MCF 10A (cell line): ENCODE data around the gene GCLM. TPM values are rescaled to one million over a fixed set of nuclear protein-coding genes. Genes with fewer than 3 reads are reported as not detected.

ENCODE experiments used
- BruUV-seq: library from RNA; stranded (reverse); fragments of 400-500 nt; replicated peaks from 2 replicates; lab custom pipeline; 2021; lab: Mats Ljungman, UMichigan
- CTCF ChIA-PET: fragments of 300-600 bp; sonication (Branson Sonifier 250); formaldehyde crosslinking; extraction: SDS; loops from one replicate; lab custom pipeline; 2021; ENCODE audit warnings: antibody characterized with exemption, inconsistent platforms; lab: Yijun Ruan, JAX
- POLR2A ChIA-PET: fragments of 300-600, 350-650 bp; sonication (Branson Sonifier 250); formaldehyde crosslinking; extraction: SDS; loops from one replicate; lab custom pipeline; 2020; ENCODE audit warnings: antibody characterized with exemption, inconsistent platforms; lab: Yijun Ruan, JAX
- DNase-seq: peaks from one replicate; pipeline ENCODE4 v3.0.0-alpha.2; 2018; ENCODE audit not compliant: unreplicated experiment
- H3K27ac Mint-ChIP-seq: one replicate; pipeline ENCODE4 v1.8.0; 2022; ENCODE audit warnings: mild to moderate bottlenecking, low read depth, mixed read lengths; ENCODE audit not compliant: unreplicated experiment
- H3K27me3 Mint-ChIP-seq: one replicate; pipeline ENCODE4 v1.8.0; 2022; ENCODE audit warnings: mixed read lengths; ENCODE audit not compliant: insufficient read depth, unreplicated experiment
- H3K36me3 Mint-ChIP-seq: one replicate; pipeline ENCODE4 v1.8.0; 2022; ENCODE audit warnings: mild to moderate bottlenecking, moderate library complexity, mixed read lengths; ENCODE audit not compliant: insufficient read depth, unreplicated experiment
- H3K4me1 Mint-ChIP-seq: one replicate; pipeline ENCODE4 v1.8.0; 2022; ENCODE audit warnings: mixed read lengths; ENCODE audit not compliant: insufficient read depth, unreplicated experiment
- H3K4me3 Mint-ChIP-seq: one replicate; pipeline ENCODE4 v1.8.0; 2022; ENCODE audit warnings: mild to moderate bottlenecking, moderate library complexity, mixed read lengths; ENCODE audit not compliant: unreplicated experiment
- H3K9me3 Mint-ChIP-seq: one replicate; pipeline ENCODE4 v1.8.0; 2022; ENCODE audit warnings: mixed read lengths; ENCODE audit not compliant: unreplicated experiment
- intact Hi-C: fragments of 100-400 bp; cut with micrococcal nuclease; formaldehyde crosslinking; loops from 2 replicates; pipeline ENCODE4 v1.14.1; 2022
- total RNA-seq: library from RNA; stranded (reverse); gene quantifications from 2 replicates; pipeline ENCODE4 v1.2.3, GENCODE V29; 2022
- TF ChIP-seq, protein P1 (sequence below): fragments of 200-600 bp; IDR thresholded peaks from one replicate; pipeline ENCODE4 v1.8.0; 2022; ENCODE audit warnings: antibody characterized with exemption, mild to moderate bottlenecking; ENCODE audit not compliant: unreplicated experiment

GCLM gene
- total RNA-seq, 1 experiment from 2014 or later: 21.3 TPM

DNA sequence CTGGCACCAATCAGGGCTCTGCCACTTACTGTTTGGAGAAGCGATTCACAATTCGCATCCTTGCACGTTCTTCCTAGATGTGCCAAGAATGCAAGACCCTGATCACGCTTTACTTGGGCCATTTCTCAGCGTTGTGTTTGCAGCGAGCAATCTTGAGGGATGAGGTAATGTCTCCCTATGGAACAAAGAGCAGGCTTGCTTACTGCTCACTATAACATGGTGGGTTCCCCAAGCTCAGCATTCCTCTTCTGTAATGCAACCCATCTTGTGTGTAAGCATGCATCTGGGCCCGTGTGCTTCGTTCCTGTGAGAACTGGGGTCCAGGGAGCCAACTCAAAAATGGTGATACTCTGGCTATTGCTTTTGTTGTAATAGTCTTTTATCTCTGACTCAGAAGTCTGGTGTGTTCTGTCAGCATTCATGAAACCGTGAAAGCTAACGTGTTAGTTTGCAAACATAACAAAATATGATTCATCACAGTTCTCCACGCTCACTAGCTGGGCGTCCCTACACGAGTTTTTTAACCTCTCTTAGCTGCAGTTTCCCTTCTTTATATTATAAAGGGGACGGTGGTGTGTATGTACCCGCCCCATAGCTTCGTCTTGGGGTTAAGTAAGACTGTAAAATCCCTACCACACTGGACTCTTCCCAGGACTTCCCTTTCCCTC is 63.6 kb downstream of the GCLM start:
- H3K27me3 Mint-ChIP-seq: no peaks in the 10 kb centered on the region
- peaks cover 7% of the 10 kb centered on the region for H3K4me1 Mint-ChIP-seq
- peak overlapping the region; percentile 92 for H3K27ac Mint-ChIP-seq
- ChIA-PET CTCF (interaction anchor here (0.5 to 8.4 kb wide), 15 partner anchors 17 to 728 kb away, joined by 3 to 146 read pairs (median 3); no protein-coding TSS in a partner anchor), POLR2A (interaction anchor here (0.6 to 4.4 kb wide), 56 partner anchors 10 to 936 kb away, joined by 3 to 51 read pairs (median 5); partner anchors contain the start of genes BCAR3, DNTTIP2, DR1 and FNBP1L)
- BruUV-seq: no TSS peak
- no peaks in the 10 kb centered on the region for H3K9me3 Mint-ChIP-seq
- peaks cover 24% of the 10 kb centered on the region for H3K36me3 Mint-ChIP-seq
- DNase-seq: peak; percentile 82
- intact Hi-C loops: loop anchor here (2.0 kb wide), 2 partner anchors 71 to 541 kb away; no protein-coding TSS in a partner anchor
- H3K4me3 Mint-ChIP-seq: peak overlapping the region; percentile 96
- TF ChIP-seq, protein P1, sequence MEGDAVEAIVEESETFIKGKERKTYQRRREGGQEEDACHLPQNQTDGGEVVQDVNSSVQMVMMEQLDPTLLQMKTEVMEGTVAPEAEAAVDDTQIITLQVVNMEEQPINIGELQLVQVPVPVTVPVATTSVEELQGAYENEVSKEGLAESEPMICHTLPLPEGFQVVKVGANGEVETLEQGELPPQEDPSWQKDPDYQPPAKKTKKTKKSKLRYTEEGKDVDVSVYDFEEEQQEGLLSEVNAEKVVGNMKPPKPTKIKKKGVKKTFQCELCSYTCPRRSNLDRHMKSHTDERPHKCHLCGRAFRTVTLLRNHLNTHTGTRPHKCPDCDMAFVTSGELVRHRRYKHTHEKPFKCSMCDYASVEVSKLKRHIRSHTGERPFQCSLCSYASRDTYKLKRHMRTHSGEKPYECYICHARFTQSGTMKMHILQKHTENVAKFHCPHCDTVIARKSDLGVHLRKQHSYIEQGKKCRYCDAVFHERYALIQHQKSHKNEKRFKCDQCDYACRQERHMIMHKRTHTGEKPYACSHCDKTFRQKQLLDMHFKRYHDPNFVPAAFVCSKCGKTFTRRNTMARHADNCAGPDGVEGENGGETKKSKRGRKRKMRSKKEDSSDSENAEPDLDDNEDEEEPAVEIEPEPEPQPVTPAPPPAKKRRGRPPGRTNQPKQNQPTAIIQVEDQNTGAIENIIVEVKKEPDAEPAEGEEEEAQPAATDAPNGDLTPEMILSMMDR: no peak

DNA sequence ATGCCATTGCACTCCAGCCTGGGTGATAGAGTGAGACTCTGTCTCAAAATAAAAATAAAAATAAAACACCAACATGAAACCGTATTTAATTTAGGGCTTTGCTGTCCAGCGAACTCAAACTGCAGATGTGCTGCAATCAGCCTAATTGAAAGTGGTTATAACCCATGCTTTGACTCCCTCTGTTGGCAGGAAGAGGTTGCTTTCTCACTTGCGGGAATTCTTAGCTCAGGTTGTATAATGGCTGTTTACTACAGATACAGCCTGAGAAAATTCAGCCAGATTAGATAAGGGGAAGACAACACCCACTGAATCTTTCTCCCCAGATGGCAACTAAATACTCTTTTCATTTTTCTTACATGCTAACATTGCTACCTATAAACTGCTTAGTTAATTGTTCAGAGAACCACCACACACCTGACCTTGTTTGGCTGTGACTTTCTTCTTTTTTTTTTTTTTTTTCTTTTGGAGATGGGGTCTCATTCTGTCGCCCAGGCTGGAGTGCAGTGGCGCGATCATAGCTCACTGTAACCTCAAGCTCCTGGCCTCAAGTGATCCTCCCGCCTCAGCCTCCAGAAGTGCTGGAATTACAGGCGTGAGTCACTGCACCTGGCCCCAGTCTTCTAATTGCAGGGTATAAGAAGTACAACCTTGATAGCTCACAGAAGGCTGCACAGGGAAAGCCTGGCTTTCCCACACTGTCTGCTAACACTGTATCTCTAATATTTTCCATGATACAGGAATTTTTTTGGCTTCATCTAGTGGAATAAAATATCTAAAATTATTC is 64.8 kb downstream of the GCLM start:
- DNase-seq: peak; percentile 83
- H3K36me3 Mint-ChIP-seq: peaks cover 27% of the 10 kb centered on the region
- H3K9me3 Mint-ChIP-seq: no peaks in the 10 kb centered on the region
- no peaks in the 10 kb centered on the region for H3K27me3 Mint-ChIP-seq
- peak overlapping the region; percentile 42 for H3K27ac Mint-ChIP-seq
- POLR2A ChIA-PET: interaction anchor here (0.7 to 4.4 kb wide), 17 partner anchors 16 to 764 kb away, joined by 3 to 44 read pairs (median 4); partner anchors contain the start of gene DNTTIP2
- intact Hi-C loops: loop anchor here (1.0 to 2.0 kb wide), 5 partner anchors 31 to 540 kb away; no protein-coding TSS in a partner anchor
- CTCF ChIA-PET: interaction anchor here (0.5 to 8.4 kb wide), 46 partner anchors 9 to 936 kb away, joined by 3 to 146 read pairs (median 4); partner anchors contain the start of gene BCAR3
- H3K4me3 Mint-ChIP-seq: no peak overlapping the region
- TF ChIP-seq, protein P1: peak; percentile 75
- peaks cover 13% of the 10 kb centered on the region for H3K4me1 Mint-ChIP-seq
- BruUV-seq: TSS peak; percentile 27

DNA sequence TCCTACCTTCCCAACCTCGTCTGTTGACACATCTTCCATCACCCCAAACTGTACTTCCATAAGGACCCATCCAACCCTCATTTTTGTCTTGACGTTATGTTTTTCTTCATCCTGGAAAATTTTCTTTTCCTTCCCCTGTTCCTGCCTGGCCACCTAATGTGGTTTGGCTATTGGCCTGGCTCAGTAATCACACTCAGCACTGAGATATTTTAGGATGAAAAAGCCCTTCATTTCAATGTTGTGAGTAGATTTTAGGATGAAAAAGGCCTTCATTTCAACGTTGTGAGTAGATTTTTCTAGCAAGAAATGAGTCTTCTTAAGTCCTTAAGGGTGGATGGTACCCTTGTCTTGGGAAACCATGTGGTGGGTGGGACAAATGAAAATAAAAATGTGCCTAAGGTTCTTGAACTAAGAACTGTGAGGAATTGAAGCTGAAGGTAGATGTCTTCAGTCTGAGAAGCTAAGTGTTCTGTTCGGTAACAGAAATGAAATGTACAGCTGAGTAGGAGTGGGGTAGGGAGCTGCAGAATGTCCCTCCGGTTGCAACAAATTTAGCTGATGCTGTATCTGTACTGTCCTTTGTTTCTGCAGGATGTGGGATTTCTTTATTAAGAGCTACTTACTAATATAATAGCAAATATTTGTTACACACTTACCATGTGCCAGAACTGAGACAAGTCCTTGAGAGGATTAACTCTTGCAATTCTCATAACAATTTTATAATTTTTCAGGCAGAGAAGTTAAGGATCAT is 66.3 kb downstream of the GCLM start:
- peaks cover 26% of the 10 kb centered on the region for H3K36me3 Mint-ChIP-seq
- ChIA-PET POLR2A (interaction anchor here (0.8 to 4.4 kb wide), 6 partner anchors 26 to 397 kb away, joined by 3 to 44 read pairs (median 14); no protein-coding TSS in a partner anchor), CTCF (interaction anchor here (0.6 to 8.4 kb wide), 16 partner anchors 15 to 544 kb away, joined by 3 to 146 read pairs (median 6); no protein-coding TSS in a partner anchor)
- H3K9me3 Mint-ChIP-seq: no peaks in the 10 kb centered on the region
- peaks cover 16% of the 10 kb centered on the region for H3K4me1 Mint-ChIP-seq
- no TSS peak for BruUV-seq
- DNase-seq: no peak
- no peak overlapping the region for H3K4me3 Mint-ChIP-seq
- H3K27me3 Mint-ChIP-seq: no peaks in the 10 kb centered on the region
- no peak overlapping the region for H3K27ac Mint-ChIP-seq
- intact Hi-C loops: no loop called here
- TF ChIP-seq, protein P1: no peak
